Airway epithelial cell (primary cell): ENCODE results near the gene TGM4. TPM values are rescaled to one million over a fixed set of nuclear protein-coding genes. Genes with fewer than 3 reads are reported as not detected.

ENCODE experiments used
- total RNA-seq: library from RNA; depleted of rRNA; stranded (reverse); fragments of >200 nt; gene quantifications from 2 replicates; pipeline ENCODE4 v1.2.3, GENCODE V29; 2015

The TGM4 gene
- total RNA-seq = 0.33 and 0.35 TPM in 2 replicates

GRCh38 chr3:44874308-44874707, at the start of gene TGM4:
TGM4 (plus strand) TSS chr3:44874608; CDS start chr3:44874679, 71 bp downstream.

GRCh38 chr3:44861412-44862225, 12.8 kb upstream of the TGM4 start, which contains the start of gene TMEM42:
TMEM42 (plus strand) TSS chr3:44861912; CDS start chr3:44861925, 13 bp downstream.

Other genes starting within 250 kb of the TGM4 start
- gene ZNF197, start 249.6 kb upstream of the TGM4 start, total RNA-seq = 8.1 and 9.0 TPM in 2 replicates
- gene ZNF35, start 225.9 kb upstream of the TGM4 start, total RNA-seq = 6.2 and 9.9 TPM in 2 replicates
- 1.7 and 2.9 TPM in 2 replicates for gene ZNF502, start 161.9 kb upstream of the TGM4 start, total RNA-seq
- 1.7 and 2.1 TPM in 2 replicates for gene ZNF501, start 145.0 kb upstream of the TGM4 start, total RNA-seq
- gene KIAA1143, start 113.0 kb upstream of the TGM4 start, total RNA-seq = 12.5 and 15.7 TPM in 2 replicates
- gene KIF15, start 112.8 kb upstream of the TGM4 start, total RNA-seq = 4.5 and 6.9 TPM in 2 replicates
- gene TMEM42, start 12.7 kb upstream of the TGM4 start, total RNA-seq = 19.0 and 26.7 TPM in 2 replicates
- gene ZDHHC3, start 101.6 kb downstream of the TGM4 start, total RNA-seq = 63.0 and 93.3 TPM in 2 replicates
- 59.2 and 94.3 TPM in 2 replicates for gene EXOSC7, start 101.6 kb downstream of the TGM4 start, total RNA-seq
- 0.79 TPM in 1 of 2 replicates, not detected in the other for gene CLEC3B, start 151.7 kb downstream of the TGM4 start, total RNA-seq